ENCODE results near the gene PANK4.
"Not testable (repeated sequence)": the region's sequence is repeated elsewhere in the genome, so short reads cannot be mapped to it uniquely, and the experiment has no call there.

PANK4 gene

GRCh38 chr1:2465371-2466269 lies 60.8 kb downstream of the PANK4 start:
- H3K4me3 ChIP-seq (ENCODE audit: low read length) = no peak overlapping the region
- no peak for TF ChIP-seq ZNF274 (IDR thresholded peaks at IDR 0.05; ENCODE audit: low read depth, low read length)

DNA sequence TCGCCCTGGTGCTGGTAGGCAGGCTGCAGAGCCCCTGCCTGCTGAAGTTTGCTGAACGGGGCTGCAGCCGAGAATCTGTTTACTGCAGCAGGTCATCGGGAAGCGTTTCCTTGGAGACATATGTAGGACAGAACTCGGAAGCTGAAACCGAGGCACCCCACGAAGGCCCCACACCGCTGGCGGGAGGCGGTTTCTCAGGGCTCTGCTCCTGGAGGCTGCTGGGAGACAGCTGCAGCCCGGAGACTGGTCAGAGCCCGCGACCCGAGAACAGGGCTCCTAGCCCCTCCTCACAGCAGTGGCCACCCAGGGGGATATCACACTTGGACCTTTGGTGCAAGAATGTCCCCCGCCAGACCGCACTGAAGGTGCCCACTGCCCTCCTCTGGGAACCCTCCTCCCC lies 63.0 kb downstream of the PANK4 start:
- no peak overlapping the region for H3K4me3 ChIP-seq (ENCODE audit: low read length)
- TF ChIP-seq ZNF274 (IDR thresholded peaks at IDR 0.05; ENCODE audit: low read depth, low read length) = no peak

GRCh38 chr1:2462819-2463218 lies 63.6 kb downstream of the PANK4 start:
- no peak overlapping the region for H3K4me3 ChIP-seq (ENCODE audit: low read length)
- no peak for TF ChIP-seq ZNF274 (IDR thresholded peaks at IDR 0.05; ENCODE audit: low read depth, low read length)

DNA sequence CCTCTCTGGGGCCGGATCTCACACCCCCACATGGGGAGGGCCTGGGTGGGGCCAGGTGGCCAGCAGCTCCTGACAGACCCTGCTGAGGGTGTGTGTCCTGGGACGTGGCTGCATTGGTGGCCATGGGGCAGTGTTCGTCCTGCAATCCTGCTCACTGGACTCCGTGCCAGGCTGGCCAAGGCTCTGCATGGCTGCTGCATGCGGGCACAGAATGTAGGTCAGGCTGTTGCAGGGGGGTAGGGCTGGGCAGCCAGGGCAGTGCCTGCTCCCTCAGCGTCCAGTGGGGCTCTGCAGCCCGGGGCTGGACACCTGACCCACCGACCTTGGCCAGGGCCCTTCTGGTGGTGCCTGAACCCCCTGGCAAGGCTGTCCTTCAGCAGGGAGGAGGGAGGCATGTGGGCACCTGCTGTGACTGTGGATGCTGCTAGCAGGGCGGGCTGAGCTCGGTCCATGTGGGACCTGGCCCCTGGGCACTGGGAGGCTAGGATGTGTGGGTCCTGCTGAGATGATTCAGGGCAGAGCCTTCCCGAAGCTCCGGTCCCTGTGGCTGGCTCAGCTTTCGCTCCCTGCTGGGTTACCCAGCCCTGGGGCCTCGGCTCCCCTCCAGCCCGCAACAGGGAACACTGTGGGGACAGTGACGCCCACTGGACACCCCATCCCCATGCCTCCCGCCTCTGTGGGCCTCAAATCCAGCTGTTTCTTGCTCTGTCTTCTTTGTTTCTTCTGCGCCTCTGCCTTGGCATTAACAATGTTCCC lies 65.2 kb downstream of the PANK4 start:
- TF ChIP-seq ZNF274 (IDR thresholded peaks at IDR 0.05; ENCODE audit: low read depth, low read length) = no peak
- no peak overlapping the region for H3K4me3 ChIP-seq (ENCODE audit: low read length)

GRCh38 chr1:2460203-2460602 lies 66.2 kb downstream of the PANK4 start:
- H3K4me3 ChIP-seq (ENCODE audit: low read length) = no peak overlapping the region
- no peak for TF ChIP-seq ZNF274 (IDR thresholded peaks at IDR 0.05; ENCODE audit: low read depth, low read length)

DNA sequence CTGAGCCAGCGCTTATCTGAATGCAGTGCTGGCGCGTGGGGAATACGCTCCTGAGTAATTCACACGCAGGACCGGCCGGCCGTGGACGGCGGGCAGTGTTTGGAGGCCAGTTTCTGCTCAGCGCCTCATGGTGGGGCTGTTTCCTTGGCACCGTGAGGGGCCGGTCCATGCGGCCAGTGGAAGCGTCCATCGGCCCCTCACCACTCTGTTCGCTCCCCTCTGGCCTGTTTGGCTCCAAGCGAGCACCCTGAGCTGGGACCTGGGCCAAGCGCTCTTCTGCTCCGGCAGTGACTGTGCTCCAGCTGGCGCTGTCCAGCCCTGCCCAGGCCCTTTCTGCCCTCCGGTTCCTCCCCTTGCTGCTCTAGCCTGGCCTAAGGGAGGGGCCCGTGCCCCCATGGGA lies 66.6 kb downstream of the PANK4 start:
- TF ChIP-seq ZNF274 (IDR thresholded peaks at IDR 0.05; ENCODE audit: low read depth, low read length) = no peak
- H3K4me3 ChIP-seq (ENCODE audit: low read length) = no peak overlapping the region

GRCh38 chr1:2459102-2459753 lies 67.2 kb downstream of the PANK4 start:
- H3K4me3 ChIP-seq (ENCODE audit: low read length) = not testable (repeated sequence)

- TF ChIP-seq ZNF274 (IDR thresholded peaks at IDR 0.05; ENCODE audit: low read depth, low read length) = no peak
These were observed 67.7 kb downstream of the PANK4 start for GRCh38 chr1:2458687-2459086.

More at GRCh38 chr1:2458687-2459086, 67.7 kb downstream of the PANK4 start:
- H3K4me3 ChIP-seq (ENCODE audit: low read length) = no peak overlapping the region

Measured in GM08714 (cell line).